Measurements from ENCODE around the gene ZSCAN5A. TPM values are rescaled to one million over a fixed set of nuclear protein-coding genes. Genes with fewer than 3 reads are reported as not detected.
"Not testable (repeated sequence)": the region's sequence is repeated elsewhere in the genome, so short reads cannot be mapped to it uniquely, and the experiment has no call there.

ZSCAN5A gene
- total RNA-seq, 4 donors from 2014 or later = 1.00 to 26.1 (median 3.6) TPM

DNA sequence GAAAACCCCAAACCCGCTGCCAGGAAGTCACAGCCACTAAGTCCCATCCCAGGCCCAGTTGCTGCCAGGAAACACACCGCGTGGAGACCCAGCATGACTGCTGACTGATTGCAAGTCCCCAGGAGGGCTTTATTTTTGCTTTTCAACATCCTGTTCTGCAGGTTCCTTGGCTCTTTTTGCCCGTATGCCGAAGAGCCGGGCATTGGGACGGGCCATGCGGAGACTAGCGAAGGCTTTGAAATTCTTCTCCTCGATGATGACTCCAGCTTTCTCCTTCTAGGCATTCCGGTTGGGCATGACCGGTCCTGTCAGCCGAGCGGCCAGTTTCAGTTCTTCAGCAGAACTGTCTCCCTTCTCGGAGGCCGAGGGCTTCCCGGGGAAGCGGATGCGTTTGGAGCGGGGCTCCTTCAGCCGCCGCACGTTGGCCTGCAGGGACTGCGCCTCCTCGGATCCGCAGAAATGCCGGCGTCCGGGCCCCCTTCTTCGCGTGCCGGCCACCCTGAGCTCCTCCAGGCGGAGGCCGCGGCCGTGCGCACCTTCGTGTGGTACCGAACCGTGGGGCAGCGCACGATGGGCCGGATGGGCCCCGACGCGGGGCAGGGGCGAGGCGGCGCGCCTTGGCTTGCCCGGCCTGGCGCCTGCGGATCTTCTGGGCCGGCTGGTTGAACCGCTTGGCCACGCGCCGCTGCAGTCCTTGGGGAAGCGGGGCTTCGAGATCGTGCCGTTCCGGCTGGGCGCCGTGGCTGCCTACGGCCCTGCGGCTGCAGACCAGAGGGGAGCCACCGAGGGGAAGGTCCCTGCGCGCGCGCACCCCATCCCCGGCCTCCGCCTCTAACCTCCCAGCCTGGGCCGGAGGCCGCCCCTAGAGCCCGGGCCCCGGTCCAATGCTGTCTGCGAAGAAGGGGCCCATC is 97.3 kb downstream of the ZSCAN5A start:
- peaks cover 0 to 15% (median 4%) of the 10 kb centered on the region in 3 donors for H3K27me3 ChIP-seq
- no peaks in the 10 kb centered on the region for H3K9me3 ChIP-seq
- H3K4me1 ChIP-seq = no peaks in the 10 kb centered on the region
- no peak overlapping the region for H3K27ac ChIP-seq
- DNase-seq (no peak), ATAC-seq (no peak)
- H3K36me3 ChIP-seq = no peaks in the 10 kb centered on the region
- peak overlapping the region in 3 of 4 donors; percentile 34 to 42 (median 36) for H3K4me3 ChIP-seq
- TF ChIP-seq POLR2A (IDR thresholded peaks at IDR 0.05) = no peak
- TF ChIP-seq, protein P1, sequence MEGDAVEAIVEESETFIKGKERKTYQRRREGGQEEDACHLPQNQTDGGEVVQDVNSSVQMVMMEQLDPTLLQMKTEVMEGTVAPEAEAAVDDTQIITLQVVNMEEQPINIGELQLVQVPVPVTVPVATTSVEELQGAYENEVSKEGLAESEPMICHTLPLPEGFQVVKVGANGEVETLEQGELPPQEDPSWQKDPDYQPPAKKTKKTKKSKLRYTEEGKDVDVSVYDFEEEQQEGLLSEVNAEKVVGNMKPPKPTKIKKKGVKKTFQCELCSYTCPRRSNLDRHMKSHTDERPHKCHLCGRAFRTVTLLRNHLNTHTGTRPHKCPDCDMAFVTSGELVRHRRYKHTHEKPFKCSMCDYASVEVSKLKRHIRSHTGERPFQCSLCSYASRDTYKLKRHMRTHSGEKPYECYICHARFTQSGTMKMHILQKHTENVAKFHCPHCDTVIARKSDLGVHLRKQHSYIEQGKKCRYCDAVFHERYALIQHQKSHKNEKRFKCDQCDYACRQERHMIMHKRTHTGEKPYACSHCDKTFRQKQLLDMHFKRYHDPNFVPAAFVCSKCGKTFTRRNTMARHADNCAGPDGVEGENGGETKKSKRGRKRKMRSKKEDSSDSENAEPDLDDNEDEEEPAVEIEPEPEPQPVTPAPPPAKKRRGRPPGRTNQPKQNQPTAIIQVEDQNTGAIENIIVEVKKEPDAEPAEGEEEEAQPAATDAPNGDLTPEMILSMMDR (IDR thresholded peaks at IDR 0.05 in 4 of 5, conservative IDR thresholded peaks at IDR 0.05 in 1 of 5) = no peak
- in situ Hi-C loops (cut with MboI; ENCODE audit: low sequenced_read_pairs in 4 of 4) = no loop called here
- intact Hi-C loops (cut with DNase I; ENCODE audit: low total_unique reads) = no loop called here

DNA sequence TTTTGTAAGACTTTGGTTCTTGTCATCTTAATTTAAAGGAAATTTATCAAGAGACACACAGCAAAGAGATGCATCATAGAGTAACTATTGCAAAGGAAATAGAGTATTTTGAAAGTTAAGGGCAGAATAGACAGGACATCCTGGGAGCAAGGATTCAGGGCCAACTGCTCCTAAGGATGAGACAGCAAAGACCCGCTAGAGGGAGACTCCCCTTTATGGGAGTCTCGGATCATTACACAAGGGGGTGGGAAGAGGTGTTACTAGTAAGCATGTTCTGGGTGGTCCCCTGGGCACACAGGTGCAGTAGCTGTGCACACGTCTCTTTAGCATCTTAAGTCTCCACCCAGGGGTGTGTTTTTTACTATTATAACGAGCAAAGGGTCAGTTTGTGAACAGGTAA is 102.9 kb downstream of the ZSCAN5A start:
- TF ChIP-seq POLR2A (IDR thresholded peaks at IDR 0.05) = no peak
- TF ChIP-seq, protein P1 (IDR thresholded peaks at IDR 0.05 in 4 of 5, conservative IDR thresholded peaks at IDR 0.05 in 1 of 5) = no peak
- intact Hi-C loops (cut with DNase I; ENCODE audit: low total_unique reads) (no loop called here), in situ Hi-C loops (cut with MboI; ENCODE audit: low sequenced_read_pairs in 4 of 4) (no loop called here)
- DNase-seq (no peak), ATAC-seq (no peak)
- no peaks in the 10 kb centered on the region for H3K36me3 ChIP-seq
- H3K27ac ChIP-seq = no peak overlapping the region
- H3K27me3 ChIP-seq = peaks cover 0 to 4% (median 4%) of the 10 kb centered on the region in 3 donors
- no peaks in the 10 kb centered on the region for H3K4me1 ChIP-seq
- no peak overlapping the region for H3K4me3 ChIP-seq
- no peaks in the 10 kb centered on the region for H3K9me3 ChIP-seq

DNA sequence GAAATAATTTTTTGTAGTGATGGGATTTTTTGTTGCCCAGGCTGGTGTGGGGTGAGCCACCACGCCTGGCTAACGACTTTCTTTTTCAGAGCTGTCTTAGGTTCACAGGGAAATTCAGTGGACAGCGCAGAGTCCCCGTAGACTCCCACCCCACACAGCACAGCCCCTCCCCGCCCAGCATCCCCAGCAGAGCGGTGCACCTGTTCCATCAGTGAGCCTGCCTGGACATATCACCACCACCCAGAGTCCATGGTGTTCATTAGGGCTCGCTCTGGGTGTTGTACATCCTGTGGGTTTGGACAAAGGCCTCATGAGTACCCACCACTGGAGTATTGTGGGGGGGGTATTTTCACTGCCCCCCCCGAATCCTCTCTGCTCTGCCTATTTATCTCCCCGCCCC is 104.6 kb downstream of the ZSCAN5A start:
- H3K9me3 ChIP-seq; in situ Hi-C loops (cut with MboI; ENCODE audit: low sequenced_read_pairs in 4 of 4); intact Hi-C loops (cut with DNase I; ENCODE audit: low total_unique reads); H3K27me3 ChIP-seq; DNase-seq; H3K4me3 ChIP-seq; H3K36me3 ChIP-seq; H3K27ac ChIP-seq; H3K4me1 ChIP-seq; ATAC-seq: not testable (repeated sequence)

DNA sequence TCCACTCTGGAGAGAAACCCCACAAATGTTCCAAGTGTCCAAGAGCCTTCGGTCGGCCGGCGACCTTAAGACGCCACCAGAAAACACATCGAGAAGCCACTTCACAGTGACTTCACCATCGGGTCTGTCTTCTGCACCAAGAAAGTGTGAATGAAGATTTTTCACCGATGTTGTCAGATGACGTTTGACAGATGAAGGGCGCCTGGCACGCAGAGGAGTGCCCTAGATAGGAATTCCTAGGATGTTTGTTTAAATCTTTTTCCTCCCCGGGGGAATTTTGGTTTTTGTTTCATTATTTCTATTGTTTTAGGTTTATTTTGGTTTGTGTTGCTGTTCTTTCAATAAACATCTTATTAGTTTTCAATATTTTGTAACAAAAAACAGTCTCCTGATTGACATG is 105.5 kb downstream of the ZSCAN5A start:
- H3K27me3 ChIP-seq = no peaks in the 10 kb centered on the region
- H3K4me3 ChIP-seq = no peak overlapping the region
- DNase-seq = no peak
- no peak for ATAC-seq
- TF ChIP-seq, protein P1 (IDR thresholded peaks at IDR 0.05 in 4 of 5, conservative IDR thresholded peaks at IDR 0.05 in 1 of 5) = no peak
- no peak for TF ChIP-seq POLR2A (IDR thresholded peaks at IDR 0.05)
- intact Hi-C loops (cut with DNase I; ENCODE audit: low total_unique reads) = no loop called here
- no peaks in the 10 kb centered on the region for H3K9me3 ChIP-seq
- H3K27ac ChIP-seq = no peak overlapping the region
- in situ Hi-C loops (cut with MboI; ENCODE audit: low sequenced_read_pairs in 4 of 4) = no loop called here
- H3K36me3 ChIP-seq = no peaks in the 10 kb centered on the region
- H3K4me1 ChIP-seq = no peaks in the 10 kb centered on the region

DNA sequence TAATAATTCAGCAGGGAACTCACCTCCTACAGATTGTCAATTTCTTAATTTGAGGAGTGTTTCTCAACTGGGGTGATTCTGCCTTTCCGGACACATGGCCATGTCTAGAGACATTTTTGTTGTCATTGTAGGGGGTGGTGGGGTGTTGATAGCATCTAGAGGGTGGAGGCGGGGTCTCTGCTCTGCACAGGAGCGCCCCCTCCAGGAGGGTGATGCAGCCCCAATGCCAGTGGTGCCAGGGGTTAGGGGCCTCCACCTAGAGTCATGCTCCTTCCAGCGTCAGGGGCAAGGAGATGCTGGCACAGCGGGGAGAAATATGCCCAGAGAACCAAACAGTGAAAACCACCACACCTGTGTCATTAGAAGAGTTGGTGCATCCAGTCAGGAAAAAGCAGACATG is 107.1 kb downstream of the ZSCAN5A start:
- in situ Hi-C loops (cut with MboI; ENCODE audit: low sequenced_read_pairs in 4 of 4); DNase-seq; H3K4me1 ChIP-seq; H3K27ac ChIP-seq; H3K36me3 ChIP-seq; intact Hi-C loops (cut with DNase I; ENCODE audit: low total_unique reads); ATAC-seq; H3K4me3 ChIP-seq; H3K27me3 ChIP-seq; H3K9me3 ChIP-seq: not testable (repeated sequence)
